KOPT-K1 (cell line): ENCODE results near the gene HOXD13.

Experiments
- H3K27ac ChIP-seq: fragments of 200-600 bp; sonication (generic); 2 replicates; pipeline ENCODE4 v1.5.1; 2016; ENCODE audit warnings: antibody characterized with exemption, mild to moderate bottlenecking, low read depth, low read length; ENCODE audit not compliant: poor library complexity, severe bottlenecking
- H3K36me3 ChIP-seq: fragments of 200-600 bp; sonication (generic); 2 replicates; pipeline ENCODE4 v1.5.1; 2017; ENCODE audit warnings: antibody characterized with exemption, mild to moderate bottlenecking, low read length, moderate library complexity; ENCODE audit not compliant: insufficient read depth
- H3K9me3 ChIP-seq: fragments of 200-600 bp; sonication (generic); 2 replicates; pipeline ENCODE4 v1.5.1; 2017; ENCODE audit warnings: antibody characterized with exemption, low read length, mild to moderate bottlenecking; ENCODE audit not compliant: insufficient read depth, poor library complexity, severe bottlenecking

HOXD13 gene

DNA sequence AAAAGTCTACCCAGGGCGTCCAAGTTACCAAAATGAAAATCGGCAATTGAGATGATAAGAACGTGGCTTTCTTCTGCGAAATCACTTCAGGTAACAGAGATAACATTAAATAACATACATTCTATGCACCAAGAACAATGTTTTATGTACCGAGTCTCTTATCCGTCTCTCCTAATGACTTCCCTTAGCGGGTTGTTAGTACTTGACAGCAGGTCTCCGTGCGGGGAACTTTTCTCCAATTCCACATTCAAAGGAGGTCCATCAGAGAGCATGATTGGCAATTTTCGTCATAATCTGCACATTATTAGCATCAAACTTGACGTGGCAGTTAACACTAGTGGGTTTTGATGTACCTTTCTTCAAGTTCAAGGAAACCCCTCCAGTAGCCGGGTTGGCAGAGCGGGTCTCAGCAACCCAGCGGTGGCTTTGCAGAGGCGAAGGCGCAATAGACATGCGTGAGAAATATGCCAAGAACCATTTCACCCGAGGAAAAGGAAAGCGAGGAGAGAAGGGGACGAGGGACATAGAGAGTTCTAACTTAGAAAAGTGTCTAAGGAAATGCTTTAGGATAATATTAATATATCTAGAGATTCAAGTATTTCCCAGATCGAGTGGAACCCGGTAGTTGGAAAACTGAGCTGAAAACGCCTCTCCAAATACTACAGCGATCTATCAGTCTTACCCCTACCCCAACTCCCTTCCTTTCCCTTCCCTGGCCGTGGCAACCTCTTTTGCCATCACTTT lies 13.8 kb upstream of the HOXD13 start:
- H3K27ac ChIP-seq, result no peak overlapping the region

DNA sequence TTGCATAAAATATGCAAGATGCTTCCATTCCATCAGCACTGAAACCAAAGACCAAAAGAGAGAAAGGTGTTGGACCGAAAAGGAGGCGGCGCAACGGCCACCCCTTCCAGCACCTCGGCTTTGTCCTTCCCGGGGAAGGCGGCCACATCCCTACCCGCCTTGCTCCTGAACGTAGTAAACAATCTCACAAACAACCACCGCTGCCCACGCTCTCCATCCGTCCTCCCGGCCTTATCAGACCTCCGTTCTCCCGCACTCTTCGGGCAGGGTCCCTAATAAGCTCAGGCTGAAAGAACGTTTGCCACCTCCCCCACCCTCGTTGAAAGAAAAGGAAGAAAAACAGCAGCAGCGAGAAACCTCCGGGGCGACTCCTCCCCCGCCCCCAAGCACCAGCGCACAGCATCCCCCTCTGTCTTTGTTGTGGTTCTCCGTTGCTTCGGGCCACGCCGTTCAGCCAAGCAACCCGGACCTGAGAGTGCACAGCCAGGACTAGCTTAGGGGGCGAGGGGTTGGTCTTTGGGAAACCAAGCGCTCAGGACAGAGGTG lies 13.2 kb upstream of the HOXD13 start:
- Histone ChIP-seq H3K36me3 (no peaks in the 10 kb centered on the region), H3K9me3 (peaks cover 14% of the 10 kb centered on the region), H3K27ac (no peak overlapping the region)

More for the DNA sequence above, 13.8 kb upstream of the HOXD13 start:
- H3K36me3 ChIP-seq, result no peaks in the 10 kb centered on the region
- peaks cover 14% of the 10 kb centered on the region for H3K9me3 ChIP-seq

DNA sequence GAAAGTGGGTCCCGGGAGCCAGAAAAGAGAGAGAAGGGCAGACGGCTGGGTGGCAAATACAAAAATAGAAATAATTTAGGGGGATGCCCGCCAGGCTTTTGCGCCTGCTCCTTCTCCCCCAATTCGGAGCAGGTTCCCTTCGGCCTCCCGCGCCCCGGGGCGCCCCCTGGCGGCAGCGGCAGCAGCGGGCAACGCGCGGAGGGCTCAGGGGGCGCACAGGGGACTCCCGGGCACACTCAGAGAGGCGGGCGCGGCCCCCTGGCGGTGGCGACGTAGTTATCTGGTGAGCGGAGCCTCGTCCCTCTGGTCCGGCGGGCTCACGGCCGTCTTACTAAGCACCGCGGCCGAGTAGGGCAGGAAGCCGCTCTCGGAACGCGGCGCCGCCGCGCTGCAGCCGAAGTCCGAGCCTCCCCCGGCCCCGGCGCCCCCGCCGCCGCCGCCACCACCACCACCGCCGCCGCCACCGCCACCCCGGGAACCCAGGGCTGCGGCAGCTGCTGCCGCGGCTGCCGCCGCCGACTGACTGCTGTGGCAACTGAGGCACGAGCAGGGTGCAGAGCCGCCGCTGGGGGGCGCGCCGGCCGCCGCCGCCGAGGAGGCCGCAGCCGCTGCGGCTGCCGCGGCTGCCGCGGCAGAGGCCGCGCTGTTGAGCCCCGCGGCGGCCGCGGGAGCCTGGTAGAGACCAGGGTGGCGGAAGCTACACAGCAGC lies 12.5 kb upstream of the HOXD13 start:
- Histone ChIP-seq H3K9me3 (peaks cover 14% of the 10 kb centered on the region), H3K36me3 (no peaks in the 10 kb centered on the region), H3K27ac (no peak overlapping the region)

DNA sequence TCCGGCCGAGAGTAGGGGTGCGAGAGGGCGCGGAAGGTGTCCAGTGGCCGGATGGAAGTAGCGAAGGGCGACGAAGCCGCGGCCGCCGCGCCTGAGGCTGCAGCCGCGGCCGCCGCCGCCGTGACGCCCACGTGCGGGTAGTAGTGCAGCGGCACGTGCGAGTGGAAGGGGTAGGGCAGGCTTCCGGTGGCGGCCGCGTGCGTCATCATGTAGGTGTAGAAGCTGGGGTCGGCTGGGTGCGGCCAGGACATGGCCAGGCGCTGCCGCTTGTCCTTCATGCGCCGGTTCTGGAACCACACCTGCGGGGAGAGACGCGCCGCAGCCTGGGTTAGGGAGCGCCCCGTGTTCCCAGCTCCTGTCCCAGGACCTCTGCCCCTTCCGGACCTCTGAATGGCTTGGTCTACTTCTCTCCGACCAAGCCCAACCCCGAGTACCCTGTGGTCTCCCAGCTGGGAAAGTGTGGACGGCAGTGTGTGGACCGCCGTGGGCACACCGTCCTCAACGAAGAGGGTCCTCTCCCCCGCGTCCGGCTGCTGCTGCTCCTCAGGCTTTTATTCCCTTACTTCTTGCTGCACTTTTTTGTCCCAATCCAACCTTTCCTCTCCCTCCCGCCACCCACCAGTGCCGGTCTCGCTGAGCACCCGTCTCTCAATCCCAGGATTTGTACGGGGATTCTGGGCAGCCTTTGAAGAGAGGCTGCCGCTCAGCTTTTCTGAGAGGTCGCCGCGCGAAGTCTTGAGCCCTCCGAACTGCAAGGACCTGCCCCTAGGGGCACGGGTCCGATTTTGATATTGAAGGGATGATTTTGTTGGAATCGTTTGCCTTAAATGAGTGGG lies 11.8 kb upstream of the HOXD13 start:
- H3K9me3 ChIP-seq, result peaks cover 14% of the 10 kb centered on the region

GRCh38 chr2:176081376-176081836 lies 11.1 kb upstream of the HOXD13 start:
- H3K27ac ChIP-seq, result no peak overlapping the region
- no peaks in the 10 kb centered on the region for H3K36me3 ChIP-seq
- H3K9me3 ChIP-seq, result peaks cover 14% of the 10 kb centered on the region

More for the DNA sequence above, 11.8 kb upstream of the HOXD13 start:
- no peak overlapping the region for H3K27ac ChIP-seq
- no peaks in the 10 kb centered on the region for H3K36me3 ChIP-seq

- Histone ChIP-seq H3K36me3 (no peaks in the 10 kb centered on the region), H3K27ac (no peak overlapping the region), H3K9me3 (peaks cover 14% of the 10 kb centered on the region)
These were observed 10.5 kb upstream of the HOXD13 start for GRCh38 chr2:176081837-176082524.

- Histone ChIP-seq H3K27ac (no peak overlapping the region), H3K9me3 (peaks cover 14% of the 10 kb centered on the region), H3K36me3 (no peaks in the 10 kb centered on the region)
These were observed 10.0 kb upstream of the HOXD13 start for GRCh38 chr2:176082525-176082823.

- Histone ChIP-seq H3K36me3 (no peaks in the 10 kb centered on the region), H3K9me3 (peaks cover 14% of the 10 kb centered on the region), H3K27ac (no peak overlapping the region)
These were observed 9.4 kb upstream of the HOXD13 start for GRCh38 chr2:176082824-176083751.

- Histone ChIP-seq H3K36me3 (no peaks in the 10 kb centered on the region), H3K27ac (no peak within 1 kb of the TSS), H3K9me3 (peaks cover 9% of the 10 kb centered on the region)
These were observed 8.7 kb upstream of the HOXD13 start, which contains the start of gene EVX2 for GRCh38 chr2:176083796-176084261. TSS of gene EVX2 (minus strand) at chr2:176083962. CDS start at chr2:176083776, 186 bp downstream.

- no peaks in the 10 kb centered on the region for H3K36me3 ChIP-seq
- no peak overlapping the region for H3K27ac ChIP-seq
- H3K9me3 ChIP-seq, result peaks cover 2% of the 10 kb centered on the region
These were observed 7.9 kb upstream of the HOXD13 start for GRCh38 chr2:176084611-176085119.

- Histone ChIP-seq H3K36me3 (no peaks in the 10 kb centered on the region), H3K27ac (no peak overlapping the region), H3K9me3 (no peaks in the 10 kb centered on the region)
These were observed 7.3 kb upstream of the HOXD13 start for GRCh38 chr2:176085120-176085788.

DNA sequence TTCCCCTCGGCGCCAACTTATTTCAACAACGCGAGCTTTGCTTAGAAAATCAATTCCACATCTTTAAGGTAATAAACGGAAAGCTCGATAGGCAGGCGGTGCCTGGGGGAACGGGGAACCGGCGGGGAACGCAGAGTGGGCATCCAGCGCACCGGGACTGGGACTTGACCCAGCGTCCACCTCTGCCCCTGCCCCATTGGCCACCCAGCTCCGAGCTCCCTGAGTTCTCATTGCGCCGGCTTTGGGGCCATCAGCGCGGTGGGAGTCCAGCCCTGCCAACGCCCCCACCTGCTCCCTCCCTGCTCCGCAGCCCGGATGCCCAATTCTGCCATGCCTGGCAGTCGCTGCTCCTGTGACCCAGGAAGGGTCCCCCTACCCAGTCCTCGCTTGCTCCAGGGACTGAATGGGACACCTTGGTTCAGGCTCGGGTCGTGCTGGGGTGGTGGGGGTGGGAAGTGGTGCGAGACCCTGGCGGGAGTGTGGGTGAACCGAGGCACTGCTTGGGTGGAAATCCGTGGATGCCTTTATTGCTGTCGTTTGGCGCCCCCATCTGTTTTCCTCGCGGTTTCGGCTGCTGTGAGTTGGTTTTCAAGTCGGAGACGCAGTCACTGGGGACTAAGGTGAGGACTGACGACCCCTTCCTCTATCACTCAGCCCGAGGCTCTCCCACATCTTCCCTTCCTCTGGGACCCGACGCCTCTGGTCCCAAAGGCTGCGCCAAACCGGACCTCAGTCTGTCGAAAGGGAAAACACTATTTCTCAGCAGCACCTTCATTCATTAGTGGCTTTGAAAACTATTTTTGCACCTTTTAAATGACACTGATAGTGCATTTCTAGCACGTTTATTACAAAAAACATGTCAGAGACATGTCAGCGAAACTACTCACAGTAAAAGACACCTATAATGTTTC lies 6.4 kb upstream of the HOXD13 start:
- Histone ChIP-seq H3K9me3 (no peaks in the 10 kb centered on the region), H3K27ac (no peak overlapping the region), H3K36me3 (no peaks in the 10 kb centered on the region)
